GM06990 (cell line): ENCODE measurements around the gene ADARB2.

Experiments
- DNase-seq: peaks from one replicate; pipeline ENCODE4 v3.0.0-alpha.2; 2011; ENCODE audit not compliant: insufficient read length; ENCODE audit errors: extremely low read depth
- H3K27me3 ChIP-seq: replicated peaks from 2 replicates; pipeline ENCODE4 v1.6.0; 2011; ENCODE audit warnings: low read length; ENCODE audit not compliant: control insufficient read depth, insufficient read depth
- H3K36me3 ChIP-seq: 2 replicates; pipeline ENCODE4 v1.5.1; 2011; ENCODE audit warnings: low read length; ENCODE audit not compliant: control insufficient read depth, insufficient read depth
- H3K4me3 ChIP-seq: replicated peaks from 2 replicates; pipeline ENCODE4 v1.5.1; 2011; ENCODE audit warnings: low read depth, mild to moderate bottlenecking, control low read depth, low read length
- CTCF ChIP-seq: IDR thresholded peaks from 2 replicates; pipeline ENCODE4 v1.5.1; 2011; ENCODE audit warnings: low read length, control low read depth, mild to moderate bottlenecking, inconsistent platforms; ENCODE audit not compliant: insufficient read depth, poor library complexity, severe bottlenecking

ADARB2 gene

GRCh38 chr10:1615186-1615954, 122.0 kb downstream of the ADARB2 start:
- no peaks in the 10 kb centered on the region for H3K36me3 ChIP-seq
- TF ChIP-seq CTCF: no peak
- no peaks in the 10 kb centered on the region for H3K27me3 ChIP-seq
- H3K4me3 ChIP-seq: no peak overlapping the region
- DNase-seq: no peak

- no peak for DNase-seq
- Histone ChIP-seq H3K4me3 (no peak overlapping the region), H3K27me3 (no peaks in the 10 kb centered on the region), H3K36me3 (no peaks in the 10 kb centered on the region)
- TF ChIP-seq CTCF: no peak
Observed at GRCh38 chr10:1613511-1613910, 123.8 kb downstream of the ADARB2 start.

GRCh38 chr10:1612908-1613307, 124.4 kb downstream of the ADARB2 start:
- no peak for DNase-seq
- H3K36me3 ChIP-seq: no peaks in the 10 kb centered on the region
- no peak for TF ChIP-seq CTCF
- H3K4me3 ChIP-seq: no peak overlapping the region
- no peaks in the 10 kb centered on the region for H3K27me3 ChIP-seq

GRCh38 chr10:1611936-1612550, 125.3 kb downstream of the ADARB2 start:
- Histone ChIP-seq H3K27me3 (no peaks in the 10 kb centered on the region), H3K4me3 (no peak overlapping the region), H3K36me3 (no peaks in the 10 kb centered on the region)
- no peak for DNase-seq
- no peak for TF ChIP-seq CTCF

- no peaks in the 10 kb centered on the region for H3K36me3 ChIP-seq
- DNase-seq: no peak
- no peaks in the 10 kb centered on the region for H3K27me3 ChIP-seq
- TF ChIP-seq CTCF: no peak
- H3K4me3 ChIP-seq: no peak overlapping the region
Observed at GRCh38 chr10:1610986-1611770, 126.1 kb downstream of the ADARB2 start.
